ENCODE results near the gene CC2D1A.

DNA sequence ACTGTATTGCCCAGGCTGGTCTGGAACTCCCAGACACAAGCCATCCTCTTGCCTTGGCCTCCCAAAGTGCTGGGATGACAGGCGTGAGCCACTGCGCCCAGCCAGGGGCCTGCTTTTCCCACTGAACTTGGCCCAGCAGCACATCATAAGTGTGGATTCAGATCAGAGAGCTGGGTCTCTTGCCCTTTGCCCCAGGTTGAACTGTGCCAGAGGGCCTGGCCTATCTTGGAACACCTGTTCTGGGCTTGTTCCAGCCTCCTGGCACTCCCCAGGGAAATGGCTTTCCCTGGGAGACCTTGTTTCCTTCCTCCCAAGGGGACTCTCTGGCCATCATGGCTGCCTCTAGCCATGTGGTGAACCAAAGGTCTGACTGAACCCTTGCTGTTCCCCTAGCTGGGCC lies 3.4 kb downstream of the CC2D1A start:
- TF ChIP-seq, protein P1, sequence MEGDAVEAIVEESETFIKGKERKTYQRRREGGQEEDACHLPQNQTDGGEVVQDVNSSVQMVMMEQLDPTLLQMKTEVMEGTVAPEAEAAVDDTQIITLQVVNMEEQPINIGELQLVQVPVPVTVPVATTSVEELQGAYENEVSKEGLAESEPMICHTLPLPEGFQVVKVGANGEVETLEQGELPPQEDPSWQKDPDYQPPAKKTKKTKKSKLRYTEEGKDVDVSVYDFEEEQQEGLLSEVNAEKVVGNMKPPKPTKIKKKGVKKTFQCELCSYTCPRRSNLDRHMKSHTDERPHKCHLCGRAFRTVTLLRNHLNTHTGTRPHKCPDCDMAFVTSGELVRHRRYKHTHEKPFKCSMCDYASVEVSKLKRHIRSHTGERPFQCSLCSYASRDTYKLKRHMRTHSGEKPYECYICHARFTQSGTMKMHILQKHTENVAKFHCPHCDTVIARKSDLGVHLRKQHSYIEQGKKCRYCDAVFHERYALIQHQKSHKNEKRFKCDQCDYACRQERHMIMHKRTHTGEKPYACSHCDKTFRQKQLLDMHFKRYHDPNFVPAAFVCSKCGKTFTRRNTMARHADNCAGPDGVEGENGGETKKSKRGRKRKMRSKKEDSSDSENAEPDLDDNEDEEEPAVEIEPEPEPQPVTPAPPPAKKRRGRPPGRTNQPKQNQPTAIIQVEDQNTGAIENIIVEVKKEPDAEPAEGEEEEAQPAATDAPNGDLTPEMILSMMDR (conservative IDR thresholded peaks at IDR 0.05 in 1 of 2, IDR thresholded peaks at IDR 0.05 in 1 of 2; ENCODE audit: extremely low read depth in 1 of 2, insufficient read depth in 1 of 2, low read depth in 1 of 2, low read length in 2 of 2) = no peak
- TF ChIP-seq EZH2 (IDR thresholded peaks at IDR 0.05; ENCODE audit: borderline replicate concordance, low read length) = no peak

Data from mammary epithelial cell (primary cell).